ENCODE measurements around the gene TBC1D3B.
"Not testable (repeated sequence)": the region's sequence is repeated elsewhere in the genome, so short reads cannot be mapped to it uniquely, and the experiment has no call there.

The TBC1D3B gene

GRCh38 chr17:36123431-36123830 is 53.0 kb downstream of the TBC1D3B start:
- no peak overlapping the region for H3K4me3 ChIP-seq (ENCODE audit: low read depth, low read length)

DNA sequence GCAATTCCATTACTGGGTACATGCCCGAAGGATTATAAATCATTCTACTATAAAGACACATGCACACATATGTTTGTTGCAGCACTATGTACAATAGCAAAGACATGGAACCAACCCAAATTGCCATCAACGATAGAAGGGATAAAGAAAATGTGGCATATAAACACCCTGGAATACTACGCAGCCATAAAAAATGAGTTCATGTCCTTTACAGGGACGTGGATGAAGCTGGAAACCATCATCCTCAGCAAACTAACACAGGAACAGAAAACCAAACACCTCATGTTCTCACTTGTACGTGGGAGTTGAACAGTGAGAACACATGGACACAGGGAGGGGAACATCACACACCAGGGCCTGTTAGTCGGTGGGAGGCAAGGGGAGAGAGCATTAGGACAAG is 55.3 kb downstream of the TBC1D3B start:
- H3K4me3 ChIP-seq (ENCODE audit: low read depth, low read length); DNase-seq (ENCODE audit: low read depth): not testable (repeated sequence)

More at GRCh38 chr17:36123431-36123830, 53.0 kb downstream of the TBC1D3B start:
- TF ChIP-seq, protein P1, sequence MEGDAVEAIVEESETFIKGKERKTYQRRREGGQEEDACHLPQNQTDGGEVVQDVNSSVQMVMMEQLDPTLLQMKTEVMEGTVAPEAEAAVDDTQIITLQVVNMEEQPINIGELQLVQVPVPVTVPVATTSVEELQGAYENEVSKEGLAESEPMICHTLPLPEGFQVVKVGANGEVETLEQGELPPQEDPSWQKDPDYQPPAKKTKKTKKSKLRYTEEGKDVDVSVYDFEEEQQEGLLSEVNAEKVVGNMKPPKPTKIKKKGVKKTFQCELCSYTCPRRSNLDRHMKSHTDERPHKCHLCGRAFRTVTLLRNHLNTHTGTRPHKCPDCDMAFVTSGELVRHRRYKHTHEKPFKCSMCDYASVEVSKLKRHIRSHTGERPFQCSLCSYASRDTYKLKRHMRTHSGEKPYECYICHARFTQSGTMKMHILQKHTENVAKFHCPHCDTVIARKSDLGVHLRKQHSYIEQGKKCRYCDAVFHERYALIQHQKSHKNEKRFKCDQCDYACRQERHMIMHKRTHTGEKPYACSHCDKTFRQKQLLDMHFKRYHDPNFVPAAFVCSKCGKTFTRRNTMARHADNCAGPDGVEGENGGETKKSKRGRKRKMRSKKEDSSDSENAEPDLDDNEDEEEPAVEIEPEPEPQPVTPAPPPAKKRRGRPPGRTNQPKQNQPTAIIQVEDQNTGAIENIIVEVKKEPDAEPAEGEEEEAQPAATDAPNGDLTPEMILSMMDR (IDR thresholded peaks at IDR 0.05; ENCODE audit: low read depth, low read length, missing control alignments): no peak
- no peak for DNase-seq (ENCODE audit: low read depth)

DNA sequence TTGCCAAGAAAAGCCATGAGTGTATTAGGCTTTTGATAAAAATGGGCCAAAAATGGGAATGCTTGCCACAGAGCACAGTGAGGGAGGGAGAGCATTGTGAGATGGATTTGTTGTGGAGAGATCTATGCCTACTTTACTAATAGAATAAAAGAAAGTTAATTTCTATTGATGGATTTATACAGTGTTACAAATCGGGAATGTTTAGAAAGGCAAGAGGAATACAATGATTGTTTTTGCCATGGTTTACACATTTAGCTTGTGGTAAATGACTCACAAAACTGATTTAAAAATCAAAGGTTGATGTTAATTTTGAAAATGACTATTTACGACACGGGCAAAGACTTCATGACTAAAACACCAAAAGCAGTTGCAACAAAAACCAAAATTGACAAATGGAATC is 56.2 kb downstream of the TBC1D3B start:
- H3K4me3 ChIP-seq (ENCODE audit: low read depth, low read length): no peak overlapping the region
- TF ChIP-seq, protein P1 (IDR thresholded peaks at IDR 0.05; ENCODE audit: low read depth, low read length, missing control alignments): no peak
- DNase-seq (ENCODE audit: low read depth): no peak

DNA sequence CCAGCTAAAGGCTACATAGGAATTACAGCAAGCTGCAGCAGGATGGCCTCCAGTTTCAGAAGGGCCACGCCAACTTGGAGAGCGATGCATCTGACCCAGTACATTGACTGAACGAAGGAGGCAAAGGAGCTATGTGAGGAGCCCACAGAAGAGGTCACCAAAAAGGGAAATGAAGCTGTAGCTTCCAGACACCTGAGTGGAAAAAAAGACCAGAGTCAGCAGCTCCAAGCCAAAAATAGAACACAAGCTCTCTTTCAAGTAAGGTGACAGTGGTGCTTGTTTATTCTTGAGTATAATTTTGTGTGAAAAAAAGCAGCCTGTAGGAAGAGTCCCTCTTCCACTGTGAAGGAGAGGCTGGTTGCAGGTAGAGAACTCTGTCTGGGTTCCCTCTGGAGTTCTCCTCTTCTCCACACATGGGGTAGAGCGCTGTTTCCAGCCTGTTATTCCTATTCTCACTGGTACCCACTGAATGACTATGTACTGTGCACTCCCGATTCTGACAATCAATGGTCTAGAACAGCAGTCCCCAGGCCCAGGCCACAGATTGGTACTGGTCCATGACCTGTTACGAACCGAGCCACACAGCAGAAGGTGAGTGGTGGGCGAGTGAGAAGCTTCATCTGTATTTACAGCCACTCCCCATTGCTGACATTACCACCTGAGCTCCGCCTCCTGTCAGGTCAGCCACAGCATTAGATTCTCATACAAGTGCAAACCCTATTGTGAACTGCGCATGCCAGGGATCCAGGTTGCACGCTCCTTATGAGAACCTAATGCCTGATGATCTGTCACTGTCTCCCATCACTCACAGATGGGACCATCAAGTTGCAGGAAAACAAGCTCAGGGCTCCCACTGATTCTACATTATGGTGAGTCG is 57.7 kb downstream of the TBC1D3B start:
- no peak for DNase-seq (ENCODE audit: low read depth)
- H3K4me3 ChIP-seq (ENCODE audit: low read depth, low read length): no peak overlapping the region
- TF ChIP-seq, protein P1 (IDR thresholded peaks at IDR 0.05; ENCODE audit: low read depth, low read length, missing control alignments): no peak

GRCh38 chr17:36117505-36118382 is 58.7 kb downstream of the TBC1D3B start:
- TF ChIP-seq, protein P1 (IDR thresholded peaks at IDR 0.05; ENCODE audit: low read depth, low read length, missing control alignments): no peak
- DNase-seq (ENCODE audit: low read depth): peak; percentile 43
- no peak overlapping the region for H3K4me3 ChIP-seq (ENCODE audit: low read depth, low read length)
